ENCODE data around the gene SCARF1. TPM values are rescaled to one million over a fixed set of nuclear protein-coding genes. Genes with fewer than 3 reads are reported as not detected.

The SCARF1 gene
- total RNA-seq, 1 experiment from 2014 or later: 4.9 TPM

- Mint-ChIP-seq H3K9me3 (no peaks in the 10 kb centered on the region), H3K27ac (peak overlapping the region; percentile 67; the same call in 1 of the 2 replicates), H3K27me3 (ENCODE audit: low read depth) (no peaks in the 10 kb centered on the region), H3K4me3 (no peak overlapping the region), H3K4me1 (peaks cover 9% of the 10 kb centered on the region), H3K36me3 (no peaks in the 10 kb centered on the region)
- no peak for TF ChIP-seq ZNF423 (CRISPR knock-in tag; IDR thresholded peaks at IDR 0.05)
- no peak for TF ChIP-seq OVOL2 (CRISPR knock-in tag; IDR thresholded peaks at IDR 0.05; ENCODE audit: borderline replicate concordance)
- TF ChIP-seq FOXP1 (CRISPR knock-in tag; IDR thresholded peaks at IDR 0.05; ENCODE audit: borderline replicate concordance): no peak
- TF ChIP-seq ATF3 (CRISPR knock-in tag; conservative IDR thresholded peaks at IDR 0.05): no peak
- no peak for TF ChIP-seq ZNF512 (CRISPR knock-in tag; IDR thresholded peaks at IDR 0.05; ENCODE audit: borderline replicate concordance)
- TF ChIP-seq GTF2I (CRISPR knock-in tag; conservative IDR thresholded peaks at IDR 0.05): no peak
- TF ChIP-seq EMX1 (CRISPR knock-in tag; IDR thresholded peaks at IDR 0.05): no peak
- no peak for TF ChIP-seq SP1 (CRISPR knock-in tag; conservative IDR thresholded peaks at IDR 0.05)
- TF ChIP-seq, protein P1, sequence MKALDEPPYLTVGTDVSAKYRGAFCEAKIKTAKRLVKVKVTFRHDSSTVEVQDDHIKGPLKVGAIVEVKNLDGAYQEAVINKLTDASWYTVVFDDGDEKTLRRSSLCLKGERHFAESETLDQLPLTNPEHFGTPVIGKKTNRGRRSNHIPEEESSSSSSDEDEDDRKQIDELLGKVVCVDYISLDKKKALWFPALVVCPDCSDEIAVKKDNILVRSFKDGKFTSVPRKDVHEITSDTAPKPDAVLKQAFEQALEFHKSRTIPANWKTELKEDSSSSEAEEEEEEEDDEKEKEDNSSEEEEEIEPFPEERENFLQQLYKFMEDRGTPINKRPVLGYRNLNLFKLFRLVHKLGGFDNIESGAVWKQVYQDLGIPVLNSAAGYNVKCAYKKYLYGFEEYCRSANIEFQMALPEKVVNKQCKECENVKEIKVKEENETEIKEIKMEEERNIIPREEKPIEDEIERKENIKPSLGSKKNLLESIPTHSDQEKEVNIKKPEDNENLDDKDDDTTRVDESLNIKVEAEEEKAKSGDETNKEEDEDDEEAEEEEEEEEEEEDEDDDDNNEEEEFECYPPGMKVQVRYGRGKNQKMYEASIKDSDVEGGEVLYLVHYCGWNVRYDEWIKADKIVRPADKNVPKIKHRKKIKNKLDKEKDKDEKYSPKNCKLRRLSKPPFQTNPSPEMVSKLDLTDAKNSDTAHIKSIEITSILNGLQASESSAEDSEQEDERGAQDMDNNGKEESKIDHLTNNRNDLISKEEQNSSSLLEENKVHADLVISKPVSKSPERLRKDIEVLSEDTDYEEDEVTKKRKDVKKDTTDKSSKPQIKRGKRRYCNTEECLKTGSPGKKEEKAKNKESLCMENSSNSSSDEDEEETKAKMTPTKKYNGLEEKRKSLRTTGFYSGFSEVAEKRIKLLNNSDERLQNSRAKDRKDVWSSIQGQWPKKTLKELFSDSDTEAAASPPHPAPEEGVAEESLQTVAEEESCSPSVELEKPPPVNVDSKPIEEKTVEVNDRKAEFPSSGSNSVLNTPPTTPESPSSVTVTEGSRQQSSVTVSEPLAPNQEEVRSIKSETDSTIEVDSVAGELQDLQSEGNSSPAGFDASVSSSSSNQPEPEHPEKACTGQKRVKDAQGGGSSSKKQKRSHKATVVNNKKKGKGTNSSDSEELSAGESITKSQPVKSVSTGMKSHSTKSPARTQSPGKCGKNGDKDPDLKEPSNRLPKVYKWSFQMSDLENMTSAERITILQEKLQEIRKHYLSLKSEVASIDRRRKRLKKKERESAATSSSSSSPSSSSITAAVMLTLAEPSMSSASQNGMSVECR (CRISPR knock-in tag; IDR thresholded peaks at IDR 0.05; ENCODE audit: borderline replicate concordance): no peak
- TF ChIP-seq E2F5 (CRISPR knock-in tag; IDR thresholded peaks at IDR 0.05): no peak
- no peak for TF ChIP-seq SMAD3 (CRISPR knock-in tag; IDR thresholded peaks at IDR 0.05; ENCODE audit: borderline replicate concordance)
- TF ChIP-seq CREM (CRISPR knock-in tag; IDR thresholded peaks at IDR 0.05): no peak
- no peak for TF ChIP-seq GRHL2 (CRISPR knock-in tag; IDR thresholded peaks at IDR 0.05; ENCODE audit: insufficient replicate concordance, severe bottlenecking)
- no peak for ATAC-seq
- DNase-seq (ENCODE audit: low spot score): no peak
- POLR2A ChIA-PET: no interaction called here
- CTCF ChIA-PET: interaction anchor here (1.2 to 1.3 kb wide), 2 partner anchors 34 to 40 kb away, joined by 4 read pairs; no protein-coding TSS in a partner anchor
These were observed 36.9 kb downstream of the SCARF1 start for GRCh38 chr17:1608676-1609075.

DNA sequence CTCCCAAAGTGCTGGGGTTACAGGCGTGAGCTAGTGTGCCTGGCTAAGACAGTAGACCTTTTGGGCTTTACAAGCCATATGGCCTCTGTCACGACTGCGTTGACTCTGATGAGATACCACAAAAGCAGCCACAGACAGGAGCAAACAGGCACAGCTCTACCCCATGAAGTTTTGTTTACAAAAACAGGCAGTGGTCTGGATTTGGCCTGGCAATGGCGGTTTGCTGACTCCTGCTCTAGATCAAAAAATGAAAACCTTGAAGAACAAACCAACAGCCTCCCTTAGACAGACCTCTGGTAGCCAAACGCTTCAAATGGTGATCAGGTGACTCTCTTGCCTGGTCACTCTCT, 37.6 kb downstream of the SCARF1 start:
- H3K27ac Mint-ChIP-seq: 0 out of 2 replicates have a peak overlapping the region, but pooled peaks have one; percentile 19
- DNase-seq (ENCODE audit: low spot score): no peak
- CTCF ChIA-PET: interaction anchor here (1.2 to 2.0 kb wide), 3 partner anchors 22 to 40 kb away, joined by 4 to 10 read pairs (median 4); no protein-coding TSS in a partner anchor
- H3K36me3 Mint-ChIP-seq: no peaks in the 10 kb centered on the region
- TF ChIP-seq SP1 (CRISPR knock-in tag; conservative IDR thresholded peaks at IDR 0.05): no peak
- no peak for TF ChIP-seq NFATC4 (CRISPR knock-in tag; IDR thresholded peaks at IDR 0.05)
- TF ChIP-seq, protein P2, sequence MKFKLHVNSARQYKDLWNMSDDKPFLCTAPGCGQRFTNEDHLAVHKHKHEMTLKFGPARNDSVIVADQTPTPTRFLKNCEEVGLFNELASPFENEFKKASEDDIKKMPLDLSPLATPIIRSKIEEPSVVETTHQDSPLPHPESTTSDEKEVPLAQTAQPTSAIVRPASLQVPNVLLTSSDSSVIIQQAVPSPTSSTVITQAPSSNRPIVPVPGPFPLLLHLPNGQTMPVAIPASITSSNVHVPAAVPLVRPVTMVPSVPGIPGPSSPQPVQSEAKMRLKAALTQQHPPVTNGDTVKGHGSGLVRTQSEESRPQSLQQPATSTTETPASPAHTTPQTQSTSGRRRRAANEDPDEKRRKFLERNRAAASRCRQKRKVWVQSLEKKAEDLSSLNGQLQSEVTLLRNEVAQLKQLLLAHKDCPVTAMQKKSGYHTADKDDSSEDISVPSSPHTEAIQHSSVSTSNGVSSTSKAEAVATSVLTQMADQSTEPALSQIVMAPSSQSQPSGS (CRISPR knock-in tag; IDR thresholded peaks at IDR 0.05; ENCODE audit: borderline replicate concordance, low read depth): no peak
- no peak for TF ChIP-seq SMAD4 (CRISPR knock-in tag; IDR thresholded peaks at IDR 0.05)
- no peak for TF ChIP-seq GABPB1 (CRISPR knock-in tag; IDR thresholded peaks at IDR 0.05)
- no peak for TF ChIP-seq ZNF232 (CRISPR knock-in tag; IDR thresholded peaks at IDR 0.05)
- no peak for TF ChIP-seq JAZF1 (CRISPR knock-in tag; IDR thresholded peaks at IDR 0.05)
- no peak for TF ChIP-seq RORB (CRISPR knock-in tag; IDR thresholded peaks at IDR 0.05)
- no peak for TF ChIP-seq MLX (CRISPR knock-in tag; IDR thresholded peaks at IDR 0.05)
- TF ChIP-seq ZNF671 (CRISPR knock-in tag; IDR thresholded peaks at IDR 0.05): no peak
- no peak for TF ChIP-seq ATF1 (CRISPR knock-in tag; IDR thresholded peaks at IDR 0.05)
- no peaks in the 10 kb centered on the region for H3K9me3 Mint-ChIP-seq
- no peak overlapping the region for H3K4me3 Mint-ChIP-seq
- no peak for ATAC-seq
- H3K27me3 Mint-ChIP-seq (ENCODE audit: low read depth): no peaks in the 10 kb centered on the region
- H3K4me1 Mint-ChIP-seq: peaks cover 9% of the 10 kb centered on the region
- POLR2A ChIA-PET: interaction anchor here (0.6 kb wide), 1 partner anchor 8 kb away, joined by 3 read pairs; no protein-coding TSS in a partner anchor
